ENCODE measurements around the gene BATF.

DNA sequence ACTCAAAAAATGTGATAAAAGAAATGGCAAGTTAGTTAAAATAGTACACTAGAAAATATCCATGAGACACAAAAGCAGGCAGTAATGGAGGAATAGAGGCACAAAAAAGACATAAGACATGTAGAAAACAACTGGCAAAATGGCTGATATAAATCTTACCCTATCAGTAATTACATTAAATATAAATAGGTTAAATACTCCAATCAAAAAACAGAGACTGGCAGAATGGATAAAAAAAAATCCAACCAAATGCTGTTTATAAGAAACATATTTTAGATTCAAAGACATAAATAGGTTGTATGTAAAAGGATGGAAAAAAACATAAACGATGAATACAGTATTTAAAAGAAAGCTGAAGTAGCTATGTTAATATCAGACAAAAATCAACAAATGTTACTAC is 15.3 kb upstream of the BATF start:
- TF ChIP-seq, protein P1, sequence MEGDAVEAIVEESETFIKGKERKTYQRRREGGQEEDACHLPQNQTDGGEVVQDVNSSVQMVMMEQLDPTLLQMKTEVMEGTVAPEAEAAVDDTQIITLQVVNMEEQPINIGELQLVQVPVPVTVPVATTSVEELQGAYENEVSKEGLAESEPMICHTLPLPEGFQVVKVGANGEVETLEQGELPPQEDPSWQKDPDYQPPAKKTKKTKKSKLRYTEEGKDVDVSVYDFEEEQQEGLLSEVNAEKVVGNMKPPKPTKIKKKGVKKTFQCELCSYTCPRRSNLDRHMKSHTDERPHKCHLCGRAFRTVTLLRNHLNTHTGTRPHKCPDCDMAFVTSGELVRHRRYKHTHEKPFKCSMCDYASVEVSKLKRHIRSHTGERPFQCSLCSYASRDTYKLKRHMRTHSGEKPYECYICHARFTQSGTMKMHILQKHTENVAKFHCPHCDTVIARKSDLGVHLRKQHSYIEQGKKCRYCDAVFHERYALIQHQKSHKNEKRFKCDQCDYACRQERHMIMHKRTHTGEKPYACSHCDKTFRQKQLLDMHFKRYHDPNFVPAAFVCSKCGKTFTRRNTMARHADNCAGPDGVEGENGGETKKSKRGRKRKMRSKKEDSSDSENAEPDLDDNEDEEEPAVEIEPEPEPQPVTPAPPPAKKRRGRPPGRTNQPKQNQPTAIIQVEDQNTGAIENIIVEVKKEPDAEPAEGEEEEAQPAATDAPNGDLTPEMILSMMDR (tag by site-specific recombination; IDR thresholded peaks at IDR 0.05) = no peak
- TF ChIP-seq, protein P2, sequence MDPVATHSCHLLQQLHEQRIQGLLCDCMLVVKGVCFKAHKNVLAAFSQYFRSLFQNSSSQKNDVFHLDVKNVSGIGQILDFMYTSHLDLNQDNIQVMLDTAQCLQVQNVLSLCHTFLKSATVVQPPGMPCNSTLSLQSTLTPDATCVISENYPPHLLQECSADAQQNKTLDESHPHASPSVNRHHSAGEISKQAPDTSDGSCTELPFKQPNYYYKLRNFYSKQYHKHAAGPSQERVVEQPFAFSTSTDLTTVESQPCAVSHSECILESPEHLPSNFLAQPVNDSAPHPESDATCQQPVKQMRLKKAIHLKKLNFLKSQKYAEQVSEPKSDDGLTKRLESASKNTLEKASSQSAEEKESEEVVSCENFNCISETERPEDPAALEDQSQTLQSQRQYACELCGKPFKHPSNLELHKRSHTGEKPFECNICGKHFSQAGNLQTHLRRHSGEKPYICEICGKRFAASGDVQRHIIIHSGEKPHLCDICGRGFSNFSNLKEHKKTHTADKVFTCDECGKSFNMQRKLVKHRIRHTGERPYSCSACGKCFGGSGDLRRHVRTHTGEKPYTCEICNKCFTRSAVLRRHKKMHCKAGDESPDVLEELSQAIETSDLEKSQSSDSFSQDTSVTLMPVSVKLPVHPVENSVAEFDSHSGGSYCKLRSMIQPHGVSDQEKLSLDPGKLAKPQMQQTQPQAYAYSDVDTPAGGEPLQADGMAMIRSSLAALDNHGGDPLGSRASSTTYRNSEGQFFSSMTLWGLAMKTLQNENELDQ (tag by site-specific recombination; IDR thresholded peaks at IDR 0.05; ENCODE audit: low read depth) = no peak
- TF ChIP-seq KLF1 (tag by site-specific recombination; IDR thresholded peaks at IDR 0.05) = no peak
- TF ChIP-seq GLI2 (tag by site-specific recombination; IDR thresholded peaks at IDR 0.05; ENCODE audit: borderline replicate concordance, low read depth) = no peak
- no peak for TF ChIP-seq ZNF274 (IDR thresholded peaks at IDR 0.05; ENCODE audit: low read length)
- TF ChIP-seq ZNF274 (tag by site-specific recombination; IDR thresholded peaks at IDR 0.05; ENCODE audit: borderline replicate concordance) = no peak
- TF ChIP-seq ZNF555 (tag by site-specific recombination; conservative IDR thresholded peaks at IDR 0.05) = no peak
- TF ChIP-seq ZBTB20 (tag by site-specific recombination; IDR thresholded peaks at IDR 0.05) = no peak
